ENCODE measurements around the gene BCL2L1.
"Not testable (repeated sequence)": the region's sequence is repeated elsewhere in the genome, so short reads cannot be mapped to it uniquely, and the experiment has no call there.

Gene BCL2L1

DNA sequence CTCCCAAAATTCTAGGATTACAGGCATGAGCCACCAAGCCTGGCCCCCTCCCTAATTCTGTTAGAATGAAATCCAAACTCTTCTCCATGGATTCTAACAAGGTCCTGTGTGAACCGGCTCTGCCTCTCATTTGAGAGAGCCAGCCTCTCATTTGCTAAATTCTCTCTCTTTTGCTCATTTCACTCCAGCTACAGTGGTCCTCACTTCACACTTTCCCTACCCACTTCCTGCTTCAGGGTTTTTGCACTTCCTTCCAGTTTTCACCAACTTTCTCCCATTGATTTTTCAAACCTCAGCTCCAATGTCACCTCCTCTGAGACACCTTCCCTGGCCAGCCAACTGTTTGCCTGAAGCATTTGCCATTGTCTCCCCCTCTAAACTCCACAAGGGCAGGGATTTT, 79.8 kb downstream of the BCL2L1 start:
- DNase-seq = no peak

DNA sequence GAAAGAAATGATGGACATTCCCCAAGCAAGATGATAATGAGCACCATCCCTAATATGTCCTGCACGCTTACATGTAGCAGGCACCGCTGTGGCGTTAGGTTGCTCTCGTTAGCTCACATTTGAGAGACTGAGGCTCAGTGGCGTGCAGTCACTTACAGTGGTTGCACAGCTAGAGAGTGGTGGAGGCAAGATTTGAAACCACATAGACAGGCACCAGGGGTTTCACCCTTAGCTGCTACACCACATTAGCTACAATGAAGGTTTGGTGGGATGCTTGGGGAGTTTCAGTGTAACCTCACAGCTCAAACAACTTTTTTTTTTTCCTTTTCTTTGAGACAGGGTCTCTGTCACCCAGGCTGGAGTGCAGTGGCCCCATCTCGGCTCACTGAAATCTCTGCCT, 81.3 kb downstream of the BCL2L1 start:
- no peak for DNase-seq

- no peak for DNase-seq
These were observed 82.4 kb downstream of the BCL2L1 start for GRCh38 chr20:31640259-31640658.

GRCh38 chr20:31638816-31639215, 83.9 kb downstream of the BCL2L1 start:
- DNase-seq = no peak

GRCh38 chr20:31638317-31638716, 84.4 kb downstream of the BCL2L1 start:
- DNase-seq = no peak

- DNase-seq = no peak
These were observed 85.0 kb downstream of the BCL2L1 start, which contains the start of gene COX4I2 for GRCh38 chr20:31637660-31638059. COX4I2 (plus strand) TSS chr20:31637912; CDS start chr20:31639018, 1,106 bp downstream.

DNA sequence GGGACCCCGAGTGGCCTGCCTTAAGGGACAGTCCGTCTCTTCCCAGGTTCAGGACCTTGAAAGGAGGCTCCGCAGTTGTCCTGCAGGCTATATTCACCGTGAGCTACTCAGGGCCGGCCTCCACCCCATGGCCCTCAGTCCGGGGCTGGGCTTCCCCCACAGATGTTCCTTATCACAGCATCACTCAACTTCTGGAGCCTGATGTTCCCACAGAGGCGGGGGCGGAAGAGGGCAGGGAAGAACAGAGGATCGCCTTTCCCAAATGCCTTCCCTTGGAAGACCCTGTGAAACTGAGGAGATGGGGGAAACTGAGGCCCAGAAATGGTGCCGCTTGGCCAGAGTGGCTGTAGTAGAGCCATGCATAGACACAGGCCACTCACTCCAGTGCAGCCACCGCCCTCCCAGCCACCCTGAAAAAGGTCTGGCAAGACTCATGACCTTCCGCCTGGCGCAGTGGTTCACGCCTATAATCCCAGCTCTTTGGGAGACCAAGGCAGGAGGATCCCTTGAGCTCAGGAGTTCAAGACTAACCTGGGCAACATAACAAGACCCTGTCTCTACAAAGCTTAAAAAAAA, 89.2 kb downstream of the BCL2L1 start:
- no peak for DNase-seq

- DNase-seq = no peak
These were observed 89.9 kb downstream of the BCL2L1 start for GRCh38 chr20:31632548-31633338.

DNA sequence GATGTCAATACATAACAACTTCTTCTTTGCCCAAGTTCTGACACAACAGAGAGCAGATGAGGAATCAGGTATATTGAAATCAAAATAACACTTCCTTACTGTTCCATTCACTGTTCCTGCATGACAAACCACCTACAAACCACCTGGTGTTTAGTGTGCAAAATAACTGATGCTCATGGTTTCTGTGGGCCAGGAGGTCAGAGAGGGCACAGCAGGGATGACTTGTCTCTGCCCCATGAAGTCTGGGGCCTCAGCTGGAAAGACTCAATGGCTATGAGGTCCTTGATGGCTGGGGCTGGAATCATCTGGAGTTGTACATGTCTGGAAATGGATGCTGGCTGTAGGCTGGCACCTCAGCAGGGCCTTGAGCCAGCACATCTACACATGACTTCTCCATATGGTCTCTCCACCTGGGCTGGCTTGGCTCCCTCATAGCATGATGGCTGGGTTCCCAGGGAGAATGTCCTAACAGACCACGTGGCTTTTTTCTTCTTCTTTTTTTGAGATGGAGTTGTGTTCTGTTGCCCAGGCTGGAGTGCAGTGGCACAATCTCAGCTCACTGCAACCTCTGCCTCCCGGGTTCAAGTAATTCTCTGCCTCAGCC, 92.4 kb downstream of the BCL2L1 start:
- DNase-seq = no peak

DNA sequence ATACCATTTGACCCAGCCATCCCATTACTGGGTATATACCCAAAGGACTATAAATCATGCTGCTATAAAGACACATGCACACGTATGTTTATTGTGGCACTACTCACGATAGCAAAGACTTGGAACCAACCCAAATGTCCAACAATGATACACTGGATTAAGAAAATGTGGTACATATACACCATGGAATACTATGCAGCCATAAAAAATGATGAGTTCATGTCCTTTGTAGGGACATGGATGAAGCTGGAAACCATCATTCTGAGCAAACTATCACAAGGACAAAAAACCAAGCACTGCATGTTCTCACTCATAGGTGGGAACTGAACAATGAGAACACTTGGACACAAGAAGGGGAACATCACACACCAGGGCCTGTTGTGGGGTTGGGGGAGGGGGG, 94.6 kb downstream of the BCL2L1 start:
- DNase-seq = not testable (repeated sequence)

DNA sequence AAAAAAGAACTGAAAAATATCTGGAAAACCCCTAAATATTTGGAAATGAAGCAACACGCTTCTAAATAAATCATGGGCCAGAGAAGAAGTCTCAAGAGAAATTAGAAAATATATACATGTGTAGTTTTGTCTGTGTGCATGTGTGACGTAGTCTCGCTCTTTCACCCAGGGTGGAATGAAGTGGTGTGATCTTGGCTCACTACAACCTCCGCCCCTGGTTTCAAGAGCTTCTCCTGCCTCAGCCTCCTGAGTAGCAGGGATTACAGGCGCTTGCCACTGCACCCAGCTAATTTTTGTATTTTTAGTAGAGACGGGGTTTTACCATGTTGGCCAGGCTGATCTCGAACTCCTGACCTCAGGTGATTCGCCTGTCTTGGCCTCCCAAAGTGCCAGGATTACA, 96.1 kb downstream of the BCL2L1 start:
- not testable (repeated sequence) for DNase-seq

DNA sequence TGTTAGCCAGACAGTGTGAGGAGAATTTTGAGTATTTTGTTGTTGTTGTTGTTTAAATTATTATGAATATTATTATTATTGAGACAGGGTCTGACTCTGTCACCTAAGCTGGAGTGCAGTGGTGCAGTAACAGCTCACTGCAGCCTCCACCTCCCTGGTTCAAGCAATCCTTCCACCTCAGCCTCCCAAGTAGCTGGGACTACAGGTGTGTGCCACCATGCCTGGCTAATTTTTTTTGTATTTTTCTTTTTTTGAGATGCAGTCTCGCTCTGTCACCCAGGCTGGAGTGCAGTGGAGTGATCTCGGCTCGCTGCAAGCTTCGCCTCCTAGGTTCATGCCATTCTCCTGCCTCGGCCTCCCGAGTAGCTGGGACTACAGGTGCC, 99.6 kb downstream of the BCL2L1 start:
- DNase-seq = not testable (repeated sequence)

DNA sequence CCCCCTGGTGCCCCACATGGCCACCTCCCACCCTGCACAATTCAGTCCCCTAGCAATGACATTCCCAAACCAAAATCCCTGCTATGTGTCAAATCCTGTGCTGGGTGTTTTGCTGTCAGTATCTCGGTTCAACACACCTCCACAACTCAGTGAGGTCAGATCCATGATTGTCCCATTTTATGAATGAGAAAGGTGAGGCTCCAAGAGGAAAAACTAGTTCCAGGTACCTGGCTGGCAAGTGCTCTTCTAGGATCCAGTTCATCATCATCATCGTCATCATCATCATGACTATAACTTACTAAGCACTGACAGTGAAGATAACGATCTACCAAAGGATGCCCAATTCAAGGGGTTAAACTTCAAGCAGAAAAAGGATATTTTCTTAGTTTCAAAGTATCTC, 102.4 kb downstream of the BCL2L1 start:
- DNase-seq = no peak

DNA sequence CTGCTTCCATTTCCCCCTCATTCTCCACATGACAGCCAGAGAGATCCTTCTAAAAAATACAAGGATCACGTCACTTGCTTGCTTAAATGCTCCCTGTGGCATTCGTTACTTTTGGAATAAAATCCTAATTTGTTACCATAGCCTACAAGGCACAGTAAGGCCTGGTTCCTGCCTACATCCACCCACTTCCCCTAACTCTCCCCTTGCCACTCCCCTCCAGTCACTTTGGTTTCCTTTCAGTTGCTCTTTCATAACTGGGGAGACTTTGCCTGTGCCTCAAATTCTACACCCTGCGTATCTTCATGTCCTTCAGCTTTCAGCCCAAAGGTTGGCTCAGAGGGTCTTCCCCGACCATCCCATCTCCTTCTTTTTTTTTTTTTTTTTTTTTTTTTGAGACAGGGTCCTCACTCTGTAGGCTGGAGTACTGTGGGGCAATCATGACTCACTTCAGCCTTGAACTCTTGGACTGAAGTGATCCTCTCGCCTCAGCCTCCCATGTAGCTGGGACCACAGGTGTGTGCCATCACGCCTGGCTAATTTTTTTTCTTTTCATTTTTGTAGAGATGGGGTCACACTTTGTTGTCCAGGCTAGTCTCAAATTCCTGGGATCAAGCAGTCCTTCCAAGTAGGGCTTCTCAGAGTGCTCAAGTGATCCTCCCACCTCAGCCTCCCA, 105.1 kb downstream of the BCL2L1 start:
- DNase-seq = no peak

DNA sequence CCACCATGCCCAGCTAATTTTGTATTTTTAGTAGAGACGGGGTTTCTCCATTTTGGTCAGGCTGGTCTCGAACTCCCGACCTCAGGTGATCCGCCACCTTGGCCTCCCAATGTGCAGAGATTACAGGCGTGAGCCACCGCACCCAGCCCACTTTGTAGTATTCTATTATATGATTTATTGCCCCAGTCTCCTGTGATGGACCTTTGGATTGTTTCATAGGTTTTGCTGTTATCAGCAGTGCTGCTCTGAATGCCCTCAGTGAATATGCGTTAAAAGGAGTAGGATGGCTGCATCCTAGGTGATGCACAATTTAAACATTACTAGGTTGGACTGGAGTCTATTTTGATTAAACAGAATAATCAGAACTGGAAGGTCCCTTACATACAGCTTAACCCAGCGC, 107.3 kb downstream of the BCL2L1 start:
- DNase-seq = no peak
